HG03439 (cell line): ENCODE results near the gene NR2F1-AS1.
"Not testable (repeated sequence)": the region's sequence is repeated elsewhere in the genome, so short reads cannot be mapped to it uniquely, and the experiment has no call there.

Experiments used
- ATAC-seq: cut with Tn5 transposase; IDR thresholded peaks from one replicate; pipeline ENCODE4 v1.9.1; 2021; ENCODE audit warnings: mild to moderate bottlenecking, moderate library complexity; ENCODE audit not compliant: unreplicated experiment

NR2F1-AS1 gene

DNA sequence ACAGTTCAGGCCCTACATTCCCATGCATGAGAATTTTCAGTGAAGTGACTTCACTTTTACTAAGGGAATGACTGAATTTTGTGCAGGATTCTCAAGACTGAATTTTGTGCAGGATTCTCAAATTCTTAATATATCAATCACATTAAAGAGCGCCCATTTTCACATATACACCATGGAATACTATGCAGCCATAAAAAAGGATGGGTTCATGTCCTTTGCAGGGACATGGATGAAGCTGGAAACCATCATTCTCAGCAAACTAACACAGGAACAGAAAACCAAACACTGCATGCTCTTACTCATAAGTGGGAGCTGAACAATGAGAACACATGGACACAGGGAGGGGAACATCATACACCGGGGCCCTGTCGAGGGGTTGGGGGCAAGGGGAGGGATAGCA lies 31.4 kb downstream of the NR2F1-AS1 start:
- ATAC-seq, result not testable (repeated sequence)

DNA sequence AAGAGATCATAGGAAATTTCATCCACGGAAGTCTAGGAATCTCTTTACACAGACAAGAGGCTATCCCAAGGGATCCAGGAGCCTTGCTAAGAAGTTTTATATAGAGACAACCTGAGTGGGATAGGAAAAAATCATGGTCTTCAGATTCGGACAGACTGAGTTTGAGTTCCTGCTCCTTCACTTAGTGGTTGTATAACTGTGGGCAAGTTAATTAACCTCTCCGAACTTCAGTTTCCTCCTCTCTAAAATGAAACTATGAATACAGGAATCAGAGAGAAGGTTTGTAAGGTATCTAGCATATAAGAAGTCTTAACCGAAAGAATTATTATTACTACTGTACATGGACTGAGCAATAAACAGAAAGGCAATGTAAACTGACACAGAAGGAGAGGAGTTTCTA lies 35.1 kb downstream of the NR2F1-AS1 start:
- no peak for ATAC-seq

DNA sequence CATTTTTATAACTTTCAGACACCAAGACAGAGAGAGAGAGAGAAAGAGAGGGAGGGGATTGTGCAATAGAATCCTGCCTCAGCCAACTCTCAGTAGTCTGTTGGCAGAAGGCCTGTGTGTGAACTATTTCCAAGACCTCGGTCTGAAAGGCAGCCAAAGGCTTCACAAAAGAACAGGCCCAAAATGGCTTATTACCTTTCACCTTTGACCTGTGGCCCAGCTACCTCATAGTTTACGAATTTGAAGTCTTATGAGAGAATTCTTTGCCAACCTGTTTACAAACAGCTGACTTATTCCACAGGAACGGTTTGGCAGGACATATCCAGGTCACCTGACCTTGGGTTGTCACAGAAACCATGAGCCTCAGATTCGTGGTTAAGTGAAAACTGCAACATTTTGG lies 48.6 kb downstream of the NR2F1-AS1 start:
- no peak for ATAC-seq

DNA sequence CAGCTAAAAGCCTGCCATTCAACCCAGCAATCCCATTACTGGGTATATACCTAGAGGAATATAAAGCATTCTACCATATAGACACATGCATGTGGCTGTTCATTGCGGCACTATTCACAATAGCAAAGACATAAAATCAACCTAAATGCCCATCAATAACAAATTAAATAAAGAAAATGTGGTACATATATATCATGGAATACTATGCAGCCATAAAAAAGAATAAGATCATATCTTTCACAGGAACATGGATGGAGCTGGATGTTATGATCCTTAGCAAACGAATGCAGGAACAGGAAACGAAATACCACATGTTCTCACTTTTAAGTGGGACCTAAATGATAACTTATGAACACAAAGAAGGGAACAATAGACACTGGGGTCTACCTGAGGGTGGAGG lies 59.2 kb downstream of the NR2F1-AS1 start:
- ATAC-seq, result not testable (repeated sequence)

DNA sequence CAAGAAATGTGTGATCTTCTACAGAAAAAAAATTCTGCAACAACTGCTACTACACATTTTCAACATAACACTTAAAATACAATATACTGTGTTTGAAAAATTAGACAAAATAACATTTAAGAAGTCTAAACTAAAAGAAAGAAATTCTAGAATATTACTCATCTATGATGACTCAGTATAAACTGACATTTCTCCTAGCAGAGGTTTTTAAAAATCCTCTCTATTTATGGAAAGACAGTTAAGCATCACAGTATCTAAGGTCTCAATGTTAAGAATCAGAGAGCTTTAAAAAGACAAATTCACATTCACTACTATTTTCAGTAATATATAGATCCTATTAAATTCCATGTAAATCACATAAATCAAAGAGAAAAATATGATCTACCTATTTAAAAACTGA lies 61.3 kb downstream of the NR2F1-AS1 start:
- ATAC-seq, result no peak

DNA sequence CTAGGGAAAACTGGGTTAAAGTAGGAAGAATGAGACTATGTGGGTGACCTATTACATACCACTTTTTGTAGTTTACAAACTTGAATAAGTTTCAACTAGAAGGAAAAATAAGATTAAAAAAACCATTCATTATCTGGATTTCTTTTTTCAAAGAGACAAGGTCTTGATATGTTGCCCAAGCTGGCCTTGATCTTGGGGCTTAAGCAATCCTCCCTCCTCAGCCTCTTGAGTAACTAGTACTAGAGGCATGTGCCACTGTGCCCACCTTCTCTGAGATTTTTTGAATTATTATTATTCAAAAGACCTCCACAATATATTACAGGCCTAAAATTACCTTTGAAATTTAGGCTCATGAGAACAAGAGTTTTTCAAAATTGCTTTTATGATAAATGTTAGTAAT lies 63.2 kb downstream of the NR2F1-AS1 start:
- ATAC-seq, result no peak

DNA sequence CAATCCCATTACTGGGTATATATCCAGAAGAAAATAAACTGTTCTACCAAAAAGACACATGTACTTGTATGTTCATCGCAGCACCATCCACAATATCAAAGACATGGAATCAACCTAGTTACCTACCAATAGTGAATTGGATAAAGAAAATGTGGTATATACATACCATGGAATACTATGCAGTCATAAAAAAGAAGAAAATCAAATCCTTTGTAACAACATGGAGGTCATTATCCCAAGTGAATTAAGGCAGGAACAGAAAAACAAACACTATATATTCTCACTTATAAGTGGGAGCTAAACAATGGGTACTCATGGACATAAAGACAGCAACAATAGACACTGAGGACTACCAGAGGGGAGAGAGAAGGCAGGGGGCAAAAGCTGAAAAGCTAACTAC lies 67.7 kb downstream of the NR2F1-AS1 start:
- no peak for ATAC-seq

DNA sequence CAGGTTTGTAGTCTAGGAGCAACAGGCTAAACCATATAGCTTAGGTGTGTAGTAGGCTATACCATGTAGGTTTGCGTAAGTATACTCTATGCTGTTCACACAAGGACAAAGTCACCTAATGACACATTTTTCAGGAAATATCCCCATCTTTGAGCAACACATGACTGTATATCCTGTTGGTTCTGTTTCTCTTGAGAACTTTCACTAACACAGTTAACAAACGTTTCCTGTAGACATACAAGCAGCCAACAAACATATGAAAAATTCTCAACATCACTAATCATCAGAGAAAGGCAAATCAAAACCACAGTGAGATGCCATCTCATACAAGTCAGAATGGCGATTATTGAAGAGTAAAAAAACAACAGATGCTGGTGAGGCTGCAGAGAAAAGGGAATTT lies 68.2 kb downstream of the NR2F1-AS1 start:
- ATAC-seq, result no peak

DNA sequence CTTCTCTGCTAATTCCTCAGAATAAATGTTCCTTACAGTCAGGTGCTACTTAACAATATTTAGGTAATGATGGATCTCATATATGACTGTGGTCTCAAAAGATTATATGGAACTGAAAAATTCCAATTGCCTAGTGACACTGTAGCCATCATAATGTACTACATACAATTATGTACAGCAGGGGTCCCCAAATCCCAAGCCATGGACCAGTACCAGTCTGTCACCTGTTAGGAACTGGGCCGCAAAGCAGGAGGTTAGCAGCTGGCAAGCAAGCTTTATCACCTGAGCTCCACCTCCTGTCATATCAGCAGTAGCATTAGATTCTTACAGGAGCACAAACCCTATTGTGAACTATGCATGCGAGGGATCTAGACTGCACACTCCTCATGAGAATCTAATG lies 69.6 kb downstream of the NR2F1-AS1 start:
- ATAC-seq, result no peak

DNA sequence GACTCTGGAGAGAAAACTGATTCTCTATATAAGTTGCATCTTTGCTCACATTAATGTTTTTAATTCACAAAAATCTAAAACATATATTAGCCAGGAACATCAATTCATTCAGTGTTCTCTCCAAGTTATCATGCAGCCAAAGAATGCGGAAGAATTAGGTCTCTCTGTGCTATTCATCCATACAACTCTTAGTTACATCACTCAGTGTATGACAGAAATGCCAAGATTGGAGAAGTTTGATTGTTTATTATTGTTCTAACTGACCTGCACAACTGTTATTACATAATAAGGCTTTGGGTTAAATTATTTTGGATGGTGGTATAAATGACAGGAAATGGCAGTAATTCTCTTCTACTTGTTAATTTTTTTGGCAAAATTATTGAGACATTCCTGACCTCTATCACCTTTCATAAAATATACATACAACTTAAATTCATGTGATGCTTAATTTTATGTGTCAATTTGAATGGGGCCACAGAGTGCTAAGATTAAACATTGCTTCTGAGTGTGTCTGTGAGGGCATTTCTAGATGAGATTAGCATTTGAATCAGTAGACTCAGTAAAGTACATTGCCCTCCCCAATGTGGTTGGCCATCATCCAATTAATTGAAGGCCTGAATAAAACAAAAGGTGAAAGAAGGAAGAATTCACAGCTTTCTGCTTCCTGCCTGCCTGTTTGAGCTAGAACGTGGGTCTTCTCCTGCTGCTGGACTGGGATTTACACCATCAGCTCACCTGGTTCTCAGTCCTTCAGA lies 70.2 kb downstream of the NR2F1-AS1 start:
- no peak for ATAC-seq

DNA sequence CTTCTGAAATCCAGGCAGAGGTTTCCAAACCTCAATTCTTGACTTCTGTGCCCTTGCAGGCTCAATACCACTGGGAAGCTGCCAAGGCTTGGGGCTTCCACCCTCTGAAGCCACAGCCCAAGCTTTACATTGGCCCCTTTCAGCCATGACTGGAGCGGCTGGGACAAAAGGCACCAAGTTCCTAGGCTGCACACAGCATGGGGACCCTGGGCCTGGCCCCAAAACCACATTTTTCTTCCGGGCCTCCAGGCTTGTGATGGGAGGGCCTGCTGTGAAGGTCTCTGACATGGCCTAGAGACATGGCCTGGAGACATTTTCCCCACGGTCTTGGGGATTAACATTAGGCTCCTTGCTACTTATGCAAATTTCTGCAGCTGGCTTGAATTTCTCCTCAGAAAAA lies 75.5 kb downstream of the NR2F1-AS1 start:
- ATAC-seq, result not testable (repeated sequence)

DNA sequence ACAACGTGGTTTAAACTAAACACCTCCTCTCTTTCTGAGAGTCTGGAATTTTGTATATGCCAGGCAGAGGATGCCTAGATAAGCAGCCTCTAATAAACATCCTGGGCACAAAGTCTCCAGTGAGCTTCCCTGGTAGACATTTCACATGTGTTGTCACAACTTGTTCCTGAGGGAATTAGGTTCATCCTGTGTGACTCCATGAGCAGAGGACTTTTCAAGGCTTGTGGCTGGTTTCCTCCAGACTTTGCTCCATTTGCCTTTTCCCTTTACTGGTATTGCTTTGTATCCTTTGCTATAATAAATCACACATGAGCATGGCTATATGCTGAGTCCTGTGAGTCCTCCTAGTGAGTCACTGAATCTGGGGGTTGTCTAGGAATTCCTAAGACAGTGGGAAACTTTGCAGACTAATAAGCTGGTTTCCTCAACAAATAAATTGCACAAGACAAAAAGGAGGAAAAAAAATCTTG lies 77.4 kb downstream of the NR2F1-AS1 start:
- ATAC-seq, result no peak

DNA sequence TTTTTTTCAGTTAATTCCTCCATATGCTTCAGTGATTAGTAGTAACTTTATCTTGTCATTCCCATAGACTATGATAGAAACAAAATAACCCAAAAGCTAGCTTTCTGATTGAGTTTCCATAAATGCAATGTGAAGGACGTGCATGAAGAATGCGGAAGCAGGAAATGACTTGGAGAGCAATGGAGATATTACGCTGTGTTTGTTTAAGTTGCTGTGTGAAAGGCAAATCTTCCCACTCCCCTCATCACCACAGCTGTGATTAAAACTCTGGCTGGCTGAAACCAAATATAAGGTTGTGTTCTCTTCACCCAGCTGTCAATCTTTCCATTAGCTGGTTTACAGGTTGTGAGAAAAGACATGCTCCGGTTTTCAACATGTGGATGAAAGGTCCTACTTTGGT lies 83.9 kb downstream of the NR2F1-AS1 start:
- no peak for ATAC-seq

DNA sequence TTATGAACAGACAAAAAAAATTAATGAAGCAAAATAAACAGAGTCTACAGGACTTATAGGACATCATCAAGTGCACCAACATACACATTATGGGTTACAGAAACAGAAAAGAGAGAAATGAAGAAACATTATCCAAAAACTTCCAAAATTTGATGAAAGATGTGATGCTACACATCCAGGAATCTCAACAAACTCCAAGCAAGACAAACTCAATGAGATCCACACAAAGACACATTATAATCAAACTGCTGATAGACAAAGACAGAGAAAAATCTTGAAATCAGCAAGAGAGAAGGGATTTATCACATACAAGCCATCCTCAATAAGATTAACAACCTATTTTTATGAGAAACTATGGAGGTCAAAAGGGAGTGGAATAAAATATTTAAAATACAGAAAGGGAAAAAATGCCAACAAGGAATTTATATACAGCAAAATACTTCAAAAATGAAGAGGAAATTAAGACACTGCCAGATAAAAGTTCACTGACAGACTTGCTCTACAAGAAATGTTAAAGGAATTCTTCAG lies 101.0 kb downstream of the NR2F1-AS1 start:
- ATAC-seq, result no peak

DNA sequence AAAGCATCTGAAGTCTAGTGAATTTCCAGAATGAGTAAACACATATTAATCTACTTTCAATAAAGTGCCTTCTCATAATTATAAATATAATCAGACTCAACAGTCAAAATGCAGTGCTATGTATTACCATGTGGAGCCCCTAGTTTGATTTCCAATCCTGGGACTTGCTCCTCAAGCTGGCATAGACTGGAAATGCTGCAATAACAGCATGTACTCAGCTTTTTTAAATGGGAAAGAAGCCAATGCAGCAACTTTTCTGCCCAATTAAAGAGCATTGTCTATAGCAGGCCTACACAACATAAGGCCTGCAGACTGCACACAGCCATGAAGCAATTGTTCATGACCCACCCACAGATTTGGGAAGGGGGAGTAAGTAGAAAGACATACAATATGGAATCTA lies 103.2 kb downstream of the NR2F1-AS1 start:
- no peak for ATAC-seq

DNA sequence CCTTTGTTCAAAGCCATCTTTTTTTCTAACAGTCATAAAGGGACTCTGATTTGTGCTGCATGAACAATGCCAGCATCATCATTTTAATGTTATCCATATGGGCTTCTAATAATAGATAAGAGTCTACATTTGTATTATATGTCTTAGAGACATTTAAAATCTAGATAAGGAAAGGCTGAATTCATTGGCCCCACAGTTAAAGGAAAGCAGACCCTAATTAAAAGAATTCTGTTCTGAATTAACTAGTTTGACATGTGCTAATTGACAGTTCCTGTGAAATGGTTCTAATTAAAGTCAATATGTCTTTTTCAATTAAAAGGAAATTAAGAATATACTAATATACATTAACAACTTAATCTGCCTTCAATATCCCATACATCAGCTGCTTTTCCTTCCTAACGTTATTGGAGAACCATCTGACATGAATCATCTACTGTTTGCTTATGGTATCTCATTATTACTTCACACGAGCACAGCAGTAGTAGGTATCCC lies 104.7 kb downstream of the NR2F1-AS1 start:
- no peak for ATAC-seq

DNA sequence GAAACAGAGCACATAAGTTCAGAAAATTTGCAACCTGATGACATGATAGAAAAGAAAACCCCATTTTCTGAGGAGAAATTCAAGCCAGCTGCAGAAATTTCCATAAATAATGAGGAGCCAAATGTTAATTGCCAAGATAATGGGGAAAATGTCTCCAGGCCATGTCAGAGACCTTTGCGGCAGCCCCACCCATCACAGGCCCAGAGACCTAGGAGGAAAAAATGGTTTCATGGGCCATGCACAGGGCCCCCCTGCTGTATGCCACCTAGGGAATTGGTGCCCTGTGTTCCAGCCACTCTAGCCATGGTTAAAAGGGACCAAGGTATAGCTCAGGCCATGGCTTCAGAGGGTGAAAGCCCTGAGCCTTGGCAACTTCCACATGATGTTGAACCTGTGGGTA lies 118.1 kb downstream of the NR2F1-AS1 start:
- ATAC-seq, result no peak

DNA sequence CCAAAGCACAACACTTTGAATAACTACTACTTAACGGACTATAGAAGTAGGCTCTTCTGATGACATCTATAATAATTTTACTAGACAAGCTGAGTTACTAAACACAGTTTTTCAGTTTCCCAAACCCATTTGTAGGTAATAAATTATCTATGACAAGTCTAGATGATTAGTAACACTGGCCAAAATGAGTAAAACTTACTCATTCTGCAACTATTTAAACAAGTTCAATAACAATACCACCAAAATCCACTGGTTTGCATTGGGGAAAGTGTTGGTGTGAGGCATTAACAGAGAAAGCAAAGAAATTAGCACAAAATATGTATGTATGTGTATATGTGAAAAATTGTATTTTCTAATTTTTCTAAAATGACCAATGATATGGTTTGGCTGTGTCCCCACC lies 119.3 kb downstream of the NR2F1-AS1 start:
- no peak for ATAC-seq

DNA sequence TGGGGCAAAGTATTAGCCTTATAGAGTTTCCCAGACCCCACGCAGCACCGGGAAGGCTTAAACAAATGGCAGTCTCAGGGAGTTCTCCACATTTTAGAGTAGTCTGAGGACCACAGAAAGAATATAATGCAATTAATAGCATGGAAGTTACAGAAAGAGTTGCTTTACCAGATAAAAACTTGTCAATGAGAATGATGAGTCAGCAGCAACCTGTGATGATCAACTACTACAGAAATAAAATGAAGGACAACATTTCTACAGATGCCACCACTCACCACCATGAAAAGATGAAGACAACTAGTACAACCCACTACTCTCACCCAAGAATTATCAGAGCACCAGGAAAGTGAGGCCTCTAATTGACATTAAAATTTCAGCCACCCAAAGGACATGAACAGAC lies 120.7 kb downstream of the NR2F1-AS1 start:
- ATAC-seq, result no peak

DNA sequence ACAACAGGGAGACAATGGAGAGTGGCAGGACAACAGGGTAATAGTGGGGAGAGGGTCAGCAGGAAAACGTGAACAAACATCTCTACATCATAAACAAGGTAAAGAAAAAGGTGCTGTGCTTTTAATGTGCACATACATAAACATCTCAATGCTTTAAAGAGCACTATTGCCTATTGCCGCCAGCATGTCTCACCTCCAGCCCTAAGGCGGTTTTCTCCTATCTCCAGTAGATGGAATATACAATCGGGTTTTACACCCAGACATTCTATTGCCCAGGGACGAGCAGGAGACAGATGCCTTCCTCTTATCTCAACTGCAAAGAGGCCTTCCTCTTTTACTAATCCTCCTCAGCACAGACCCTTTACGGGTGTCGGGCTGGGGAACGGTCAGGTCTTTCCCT lies 124.2 kb downstream of the NR2F1-AS1 start:
- ATAC-seq, result not testable (repeated sequence)

DNA sequence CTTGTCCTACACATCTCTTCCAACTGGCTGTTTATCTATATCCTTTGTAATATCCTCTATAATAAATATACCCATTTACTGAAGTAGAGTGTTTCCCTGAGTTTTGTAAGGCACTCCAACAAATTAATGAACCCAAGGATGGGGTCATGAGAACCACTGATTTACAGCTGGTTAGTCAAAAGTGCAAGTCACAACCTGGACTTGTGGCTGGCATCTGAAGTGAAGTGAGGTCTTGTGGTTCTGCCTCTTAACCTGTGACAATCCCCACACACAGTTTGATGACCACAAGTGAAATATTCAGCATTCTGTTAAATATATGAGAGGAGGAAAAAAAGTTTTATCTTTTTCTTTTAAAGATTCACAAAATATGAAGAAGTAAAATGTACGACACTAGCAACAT lies 126.1 kb downstream of the NR2F1-AS1 start:
- ATAC-seq, result no peak

DNA sequence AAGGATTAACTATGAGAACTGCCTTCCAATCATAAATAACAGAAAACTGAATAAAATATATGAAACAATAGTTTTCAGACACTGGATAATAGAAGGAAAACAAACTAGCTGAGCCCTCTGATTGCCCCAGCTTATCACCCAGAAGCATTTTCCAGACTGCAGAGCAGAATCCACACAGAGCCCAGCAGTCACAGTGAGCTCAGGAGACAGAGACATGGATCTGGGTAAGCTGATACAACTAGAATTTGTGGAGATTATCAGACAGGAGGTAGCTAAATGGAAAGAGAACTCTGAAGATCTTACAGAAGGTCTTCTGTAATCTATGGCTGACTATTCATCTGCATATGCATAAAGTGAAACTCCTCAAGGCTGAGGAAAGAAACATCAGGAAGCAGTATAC lies 128.8 kb downstream of the NR2F1-AS1 start:
- ATAC-seq, result no peak

DNA sequence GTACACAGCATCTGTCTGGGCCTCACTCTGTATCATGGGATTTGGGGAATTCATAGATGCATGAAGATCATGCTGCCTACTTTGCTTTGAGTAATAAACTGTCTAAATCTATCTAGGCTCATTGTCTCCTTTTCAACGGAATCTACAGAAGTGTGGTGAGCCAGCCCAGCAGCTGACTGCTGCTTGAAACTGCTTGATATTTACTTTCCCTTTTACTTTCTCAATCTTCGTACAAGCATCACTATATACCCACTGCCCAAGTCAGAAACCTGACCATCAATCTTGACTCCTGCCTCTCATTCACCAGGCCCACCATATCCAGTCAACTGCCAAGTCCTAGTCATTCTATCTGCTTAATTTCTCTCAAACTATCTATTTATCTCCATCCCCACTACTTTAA lies 142.9 kb downstream of the NR2F1-AS1 start:
- ATAC-seq, result no peak
